Right lobe of liver (tissue), 4 donors: Measurements from ENCODE around the gene MRPL14.

Source experiments
- POLR2A ChIP-seq: fragments of 450-650 bp; IDR thresholded peaks from one replicate; pipeline ENCODE4 v1.6.1; 2017; ENCODE audit warnings: antibody characterized with exemption, mild to moderate bottlenecking
- TF ChIP-seq, protein P1 (sequence below), 4 donors: fragments of 200-600 bp in 3 of 4; fragments of 450-650 bp in 1 of 4; IDR thresholded peaks; one replicate each; pipeline versions ENCODE4 v1.5.1 to v1.8.0; 2016 to 2022; ENCODE audit warnings: antibody characterized with exemption in 4 of 4, mild to moderate bottlenecking in 2 of 4
- donor health status: DM: no; HTN: no; CAD: no.
- donor health status: DM: no; HTN: no; CAD: no.
- donor health status: DM: no; HTN: yes; CAD: no.

- TF ChIP-seq, protein P1, sequence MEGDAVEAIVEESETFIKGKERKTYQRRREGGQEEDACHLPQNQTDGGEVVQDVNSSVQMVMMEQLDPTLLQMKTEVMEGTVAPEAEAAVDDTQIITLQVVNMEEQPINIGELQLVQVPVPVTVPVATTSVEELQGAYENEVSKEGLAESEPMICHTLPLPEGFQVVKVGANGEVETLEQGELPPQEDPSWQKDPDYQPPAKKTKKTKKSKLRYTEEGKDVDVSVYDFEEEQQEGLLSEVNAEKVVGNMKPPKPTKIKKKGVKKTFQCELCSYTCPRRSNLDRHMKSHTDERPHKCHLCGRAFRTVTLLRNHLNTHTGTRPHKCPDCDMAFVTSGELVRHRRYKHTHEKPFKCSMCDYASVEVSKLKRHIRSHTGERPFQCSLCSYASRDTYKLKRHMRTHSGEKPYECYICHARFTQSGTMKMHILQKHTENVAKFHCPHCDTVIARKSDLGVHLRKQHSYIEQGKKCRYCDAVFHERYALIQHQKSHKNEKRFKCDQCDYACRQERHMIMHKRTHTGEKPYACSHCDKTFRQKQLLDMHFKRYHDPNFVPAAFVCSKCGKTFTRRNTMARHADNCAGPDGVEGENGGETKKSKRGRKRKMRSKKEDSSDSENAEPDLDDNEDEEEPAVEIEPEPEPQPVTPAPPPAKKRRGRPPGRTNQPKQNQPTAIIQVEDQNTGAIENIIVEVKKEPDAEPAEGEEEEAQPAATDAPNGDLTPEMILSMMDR (IDR thresholded peaks at IDR 0.05) = no peak
- no peak for TF ChIP-seq POLR2A
Measured at GRCh38 chr6:44094403-44095242, 32.6 kb downstream of the MRPL14 start.
